HepG2 (cell line): ENCODE data around the gene TAF1B. TPM values are rescaled to one million over a fixed set of nuclear protein-coding genes. Genes with fewer than 3 reads are reported as not detected.

ENCODE experiments used
- DZIP1 ChIP-seq: sonication (generic); formaldehyde crosslinking; IDR thresholded peaks from 2 replicates; pipeline ENCODE4 v1.5.0; 2020; ENCODE audit warnings: mild to moderate bottlenecking, missing genetic modification reagents
- MAF1 ChIP-seq: sonication (generic); formaldehyde crosslinking; IDR thresholded peaks from 2 replicates; pipeline ENCODE4 v1.5.0; 2020; ENCODE audit warnings: missing genetic modification reagents, borderline replicate concordance
- TRAFD1 ChIP-seq: sonication (generic); formaldehyde crosslinking; IDR thresholded peaks from 2 replicates; pipeline ENCODE4 v1.5.1; 2020; ENCODE audit warnings: missing genetic modification reagents, mild to moderate bottlenecking, borderline replicate concordance
- ZNF12 ChIP-seq: sonication (generic); formaldehyde crosslinking; IDR thresholded peaks from 2 replicates; pipeline ENCODE4 v1.5.0; 2020; ENCODE audit warnings: missing genetic modification reagents
- polyA plus RNA-seq, 8 experiments: library from polyadenylated mRNA; depleted of rRNA in 3 of 8; stranded (reverse) in 7 of 8; unstranded in 1 of 8; fragments of >200 nt; fragmentation: Illumina TruSeq in 4 of 8; extraction: Trizol in 4 of 8; gene quantifications; 2 replicates each; pipeline versions ENCODE4 v1.2.1 to v1.2.3, GENCODE V29; 2011 to 2016; ENCODE audit warnings: low read depth in 4 of 8, missing spikeins in 1 of 8, mixed read lengths in 1 of 8; ENCODE audit not compliant: insufficient read depth in 1 of 8
- total RNA-seq, 5 experiments: library from RNA; depleted of rRNA; stranded (reverse); fragments of >200 nt; fragmentation: Illumina TruSeq; extraction: Trizol; gene quantifications; 2 replicates each; pipeline ENCODE4 v1.2.3, GENCODE V29; 2016; ENCODE audit warnings: low read depth in 1 of 5
- TF ChIP-seq, protein P1 (sequence below): sonication (generic); formaldehyde crosslinking; IDR thresholded peaks from 2 replicates; pipeline ENCODE4 v1.9.0; 2021; ENCODE audit warnings: missing genetic modification reagents, mild to moderate bottlenecking, borderline replicate concordance
- TF ChIP-seq, protein P2 (sequence below): sonication (generic); formaldehyde crosslinking; IDR thresholded peaks from 2 replicates; pipeline ENCODE4 v1.5.0; 2020; ENCODE audit warnings: mild to moderate bottlenecking, missing genetic modification reagents

TAF1B gene
- total and polyA plus RNA-seq, 2 of the 13 experiments (the other 11 are each of a cell fraction or from before 2014, with no cell fraction given) = 13.3 to 27.7 TPM

DNA sequence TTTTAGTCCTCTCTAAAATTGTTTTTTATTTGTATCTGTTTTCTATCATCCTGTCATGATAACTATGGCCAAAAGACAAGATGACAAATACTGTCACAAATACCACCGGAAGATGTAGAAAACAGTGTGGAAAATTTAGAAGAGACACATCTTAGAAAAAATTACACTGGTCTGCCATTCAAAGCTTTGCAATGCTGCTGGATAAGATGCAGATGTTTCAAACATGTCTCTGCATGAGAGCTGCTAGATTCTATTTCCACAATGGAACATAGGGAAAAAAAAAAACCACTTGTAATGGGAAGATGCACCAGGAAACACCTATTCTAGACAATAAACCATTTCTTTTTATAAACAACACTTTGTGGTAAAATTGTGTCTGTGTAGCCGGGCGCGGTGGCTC, 5.8 kb upstream of the TAF1B start (continued):
- TF ChIP-seq, protein P1, sequence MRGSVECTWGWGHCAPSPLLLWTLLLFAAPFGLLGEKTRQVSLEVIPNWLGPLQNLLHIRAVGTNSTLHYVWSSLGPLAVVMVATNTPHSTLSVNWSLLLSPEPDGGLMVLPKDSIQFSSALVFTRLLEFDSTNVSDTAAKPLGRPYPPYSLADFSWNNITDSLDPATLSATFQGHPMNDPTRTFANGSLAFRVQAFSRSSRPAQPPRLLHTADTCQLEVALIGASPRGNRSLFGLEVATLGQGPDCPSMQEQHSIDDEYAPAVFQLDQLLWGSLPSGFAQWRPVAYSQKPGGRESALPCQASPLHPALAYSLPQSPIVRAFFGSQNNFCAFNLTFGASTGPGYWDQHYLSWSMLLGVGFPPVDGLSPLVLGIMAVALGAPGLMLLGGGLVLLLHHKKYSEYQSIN (CRISPR knock-in tag) = no peak
- TF ChIP-seq TRAFD1 = no peak
- TF ChIP-seq, protein P2, sequence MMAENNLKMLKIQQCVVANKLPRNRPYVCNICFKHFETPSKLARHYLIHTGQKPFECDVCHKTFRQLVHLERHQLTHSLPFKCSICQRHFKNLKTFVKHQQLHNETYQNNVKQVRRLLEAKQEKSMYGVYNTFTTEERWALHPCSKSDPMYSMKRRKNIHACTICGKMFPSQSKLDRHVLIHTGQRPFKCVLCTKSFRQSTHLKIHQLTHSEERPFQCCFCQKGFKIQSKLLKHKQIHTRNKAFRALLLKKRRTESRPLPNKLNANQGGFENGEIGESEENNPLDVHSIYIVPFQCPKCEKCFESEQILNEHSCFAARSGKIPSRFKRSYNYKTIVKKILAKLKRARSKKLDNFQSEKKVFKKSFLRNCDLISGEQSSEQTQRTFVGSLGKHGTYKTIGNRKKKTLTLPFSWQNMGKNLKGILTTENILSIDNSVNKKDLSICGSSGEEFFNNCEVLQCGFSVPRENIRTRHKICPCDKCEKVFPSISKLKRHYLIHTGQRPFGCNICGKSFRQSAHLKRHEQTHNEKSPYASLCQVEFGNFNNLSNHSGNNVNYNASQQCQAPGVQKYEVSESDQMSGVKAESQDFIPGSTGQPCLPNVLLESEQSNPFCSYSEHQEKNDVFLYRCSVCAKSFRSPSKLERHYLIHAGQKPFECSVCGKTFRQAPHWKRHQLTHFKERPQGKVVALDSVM (CRISPR knock-in tag) = no peak
- TF ChIP-seq MAF1 (CRISPR knock-in tag) = no peak
- no peak for TF ChIP-seq ZNF12
- no peak for TF ChIP-seq DZIP1 (CRISPR knock-in tag)
